ENCODE results near the gene NHSL1. TPM values are rescaled to one million over a fixed set of nuclear protein-coding genes. Genes with fewer than 3 reads are reported as not detected.

Gene NHSL1
- total and polyA plus RNA-seq, 2 of the 8 experiments (the other 6 are each of a cell fraction or from before 2014, with no cell fraction given), result 7.2 to 32.4 TPM

DNA sequence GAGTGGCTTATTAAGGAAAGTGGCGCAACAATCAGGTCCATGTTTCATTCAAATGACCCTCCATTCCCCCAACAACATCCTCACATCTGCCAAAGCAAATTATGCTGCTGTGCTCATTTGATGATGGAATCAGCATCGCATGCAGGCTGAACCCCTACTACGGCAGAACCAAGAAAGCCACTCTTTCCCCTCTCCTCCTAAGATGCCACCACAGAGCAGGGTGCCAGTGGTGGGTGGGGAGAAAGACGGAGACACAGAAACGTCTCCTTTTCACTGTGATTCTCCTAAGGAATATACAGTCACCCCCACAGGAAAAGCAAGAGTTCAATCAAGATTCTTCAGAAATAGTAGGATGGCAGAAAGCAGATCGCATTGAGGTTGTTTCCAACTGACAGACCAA, 78.2 kb downstream of the NHSL1 start:
- no peak overlapping the region for H3K9ac ChIP-seq (replicated peaks in 1 of 4; ENCODE audit: extremely low read depth in 1 of 4, low read depth in 3 of 4, low read length in 3 of 4)
- H4K8ac ChIP-seq (ENCODE audit: extremely low read depth, insufficient read depth, low read length), result no peak overlapping the region
- POLR2A ChIA-PET (ENCODE audit: partially characterized antibody), result interaction anchor here (1.1 to 1.9 kb wide), 2 partner anchors 14 to 16 kb away, joined by 6 to 12 read pairs; partner anchors contain the start of gene HEBP2
- H3K14ac ChIP-seq (ENCODE audit: insufficient read length), result no peak overlapping the region
- CTCF ChIA-PET (ENCODE audit: partially characterized antibody), result interaction anchor here (1.4 kb wide), 1 partner anchor 88 kb away, joined by 4 read pairs; no protein-coding TSS in a partner anchor
- H3K27me3 ChIP-seq (replicated peaks in 1 of 4; ENCODE audit: control insufficient read depth in 3 of 4, extremely low read depth in 1 of 4, insufficient read depth in 3 of 4, low read length in 3 of 4), result no peaks in the 10 kb centered on the region
- no peak overlapping the region for H2BK15ac ChIP-seq (ENCODE audit: low read length)
- H2BK120ac ChIP-seq (replicated peaks; ENCODE audit: low read depth, low read length), result no peak overlapping the region
- no peaks in the 10 kb centered on the region for H3K4me1 ChIP-seq (replicated peaks in 1 of 4; ENCODE audit: control insufficient read depth in 3 of 4, insufficient read depth in 4 of 4, low read length in 3 of 4)
- no peak for FAIRE-seq
- H3K56ac ChIP-seq (replicated peaks; ENCODE audit: insufficient read length, low read depth, low read length), result no peak overlapping the region
- no peak overlapping the region for H3K4me2 ChIP-seq (ENCODE audit: insufficient read depth in 1 of 2, low read depth in 2 of 2, low read length in 2 of 2)
- DNase-seq (ENCODE audit: low read depth in 1 of 2, low spot score in 2 of 2), result no peak
- H3K4me3 ChIP-seq (ENCODE audit: extremely low read depth in 1 of 4, insufficient read depth in 2 of 4, low read depth in 3 of 4, low read length in 4 of 4), result no peak overlapping the region
- H2BK12ac ChIP-seq (ENCODE audit: low read depth, low read length), result no peak overlapping the region
- no peaks in the 10 kb centered on the region for H3K23me2 ChIP-seq (ENCODE audit: low read depth, low read length)
- no peak overlapping the region for H3K18ac ChIP-seq (ENCODE audit: extremely low read depth, low read length)
- no peaks in the 10 kb centered on the region for H3K79me2 ChIP-seq (ENCODE audit: control insufficient read depth in 1 of 2, insufficient read depth in 2 of 2, low read length in 2 of 2)
- no peaks in the 10 kb centered on the region for H4K20me1 ChIP-seq (replicated peaks in 1 of 2; ENCODE audit: control insufficient read depth in 1 of 2, insufficient read depth in 2 of 2, low read length in 2 of 2)
- H2BK5ac ChIP-seq (ENCODE audit: low read depth, low read length), result no peak overlapping the region
- no peaks in the 10 kb centered on the region for H3K9me3 ChIP-seq (ENCODE audit: insufficient read depth in 2 of 2, low read depth in 1 of 2, low read length in 1 of 2)
- no peak overlapping the region for H4K91ac ChIP-seq (replicated peaks; ENCODE audit: insufficient read length, low read length)
- H2AK5ac ChIP-seq (ENCODE audit: low read depth, low read length), result no peak overlapping the region
- H2BK20ac ChIP-seq (ENCODE audit: low read length), result no peak overlapping the region
- H3K27ac ChIP-seq (ENCODE audit: low read depth, low read length), result no peak overlapping the region
- no peak overlapping the region for H3K4ac ChIP-seq (replicated peaks; ENCODE audit: insufficient read length, low read depth, low read length)
- no peak overlapping the region for H3K23ac ChIP-seq (ENCODE audit: insufficient read length)
- 77% methylated on average over 6 of the region's 6 CpGs; no CpG with 5 or more reads in 1 of the 2 experiments for WGBS, 2 experiments (ENCODE audit: extremely low coverage in 1 of 2, insufficient coverage in 1 of 2, insufficient read length in 1 of 2, insufficient replicate concordance in 2 of 2, low coverage in 1 of 2, low lambda C conversion rate in 2 of 2, missing lambda C conversion rate in 1 of 2)
- H4K5ac ChIP-seq (ENCODE audit: insufficient read length, low read depth, low read length), result no peak overlapping the region
- peaks cover 0 to 12% (median 7%) of the 10 kb centered on the region in 4 experiments; a peak in 4 of 8 replicates for H3K36me3 ChIP-seq (ENCODE audit: control insufficient read depth in 2 of 4, insufficient read depth in 4 of 4, low read length in 3 of 4)
- H3K79me1 ChIP-seq (ENCODE audit: low read depth, low read length), result no peaks in the 10 kb centered on the region
- H2AFZ ChIP-seq (ENCODE audit: low read length), result no peak overlapping the region
- TF ChIP-seq CHD2 (IDR thresholded peaks at IDR 0.05; ENCODE audit: low read length) (no peak), ASH2L (IDR thresholded peaks at IDR 0.05; ENCODE audit: low read length) (no peak)
